Measurements from ENCODE around the gene LARP1. TPM values are rescaled to one million over a fixed set of nuclear protein-coding genes. Genes with fewer than 3 reads are reported as not detected.

Gene LARP1
- total and polyA plus RNA-seq, 10 of the 15 experiments (the other 5 are each of a cell fraction or from before 2014, with no cell fraction given): 22.6 to 227 (median 60.8) TPM

DNA sequence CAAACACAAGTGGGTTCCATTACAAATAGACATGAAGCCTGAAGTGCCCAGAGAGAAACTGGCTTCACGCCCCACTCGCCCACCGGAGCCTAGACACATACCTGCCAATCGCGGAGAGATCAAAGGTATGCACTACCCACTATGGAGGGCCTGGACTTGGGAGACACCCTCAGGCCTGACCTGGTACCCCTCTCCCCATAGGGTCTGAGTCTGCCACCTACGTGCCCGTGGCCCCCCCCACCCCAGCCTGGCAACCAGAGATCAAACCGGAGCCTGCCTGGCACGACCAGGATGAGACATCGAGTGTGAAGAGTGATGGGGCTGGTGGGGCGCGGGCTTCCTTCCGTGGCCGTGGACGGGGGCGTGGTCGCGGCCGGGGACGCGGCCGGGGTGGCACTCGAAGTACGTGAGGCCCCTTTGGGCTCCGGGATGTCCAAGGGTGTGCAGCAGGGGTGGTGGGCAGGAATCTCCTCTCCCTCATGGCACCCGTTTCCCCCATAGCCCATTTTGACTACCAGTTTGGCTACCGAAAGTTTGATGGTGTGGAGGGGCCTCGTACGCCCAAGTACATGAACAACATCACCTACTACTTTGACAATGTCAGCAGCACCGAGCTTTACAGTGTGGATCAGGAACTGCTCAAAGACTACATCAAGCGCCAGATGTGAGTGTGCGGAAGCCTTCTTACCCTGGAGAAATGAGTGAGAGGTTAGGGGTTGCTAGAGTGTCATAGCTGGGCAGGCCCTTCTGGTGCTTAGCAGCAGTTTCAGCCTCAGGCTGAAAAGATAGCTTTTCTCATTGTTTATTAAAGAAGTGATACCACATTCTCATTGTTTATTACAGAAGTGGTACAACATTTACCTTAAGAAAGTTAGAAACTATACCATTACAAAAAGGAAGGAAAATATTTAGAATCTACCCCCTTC, 38.7 kb downstream of the LARP1 start (continued):
- no peak for TF ChIP-seq CEBPB (IDR thresholded peaks at IDR 0.05; ENCODE audit: borderline replicate concordance in 1 of 2, low read depth in 2 of 2, low read length in 2 of 2)

DNA sequence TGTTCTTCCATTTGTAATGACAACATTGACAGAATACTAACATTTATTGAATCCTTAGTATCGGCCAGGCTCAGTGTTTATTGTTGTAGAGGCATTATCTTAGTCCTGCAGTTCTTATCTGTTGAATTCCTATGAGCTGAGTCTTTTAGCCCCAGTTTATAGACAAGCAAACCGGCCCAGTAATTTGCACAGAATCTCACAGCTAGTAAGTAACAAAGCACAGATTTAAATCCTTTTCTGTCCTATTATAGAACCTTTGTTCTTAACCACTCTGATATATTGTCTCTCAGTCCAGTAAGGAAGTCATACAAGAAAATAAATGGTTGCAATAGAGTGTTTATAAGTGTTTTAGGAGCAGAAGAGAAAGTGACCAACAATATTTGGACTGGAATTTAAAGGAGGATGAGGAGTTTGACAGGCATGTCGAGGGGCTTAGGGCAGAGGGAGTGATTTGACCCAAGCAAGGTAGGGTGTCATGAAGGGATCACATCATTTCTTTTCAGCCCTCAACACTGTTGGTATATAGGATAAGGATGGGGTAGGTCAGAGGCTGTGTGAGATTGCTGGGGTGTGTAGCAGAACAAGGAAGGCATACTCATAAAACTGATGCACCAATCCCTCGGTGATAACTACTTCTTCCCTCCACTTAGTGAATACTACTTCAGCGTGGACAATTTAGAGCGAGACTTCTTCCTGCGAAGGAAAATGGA, 39.5 kb downstream of the LARP1 start:
- Histone ChIP-seq H3K9me3 (replicated peaks; ENCODE audit: control insufficient read depth, insufficient read depth, low read length) (no peaks in the 10 kb centered on the region), H3K4me1 (ENCODE audit: control insufficient read depth, insufficient read depth, low read length) (no peaks in the 10 kb centered on the region), H2AFZ (ENCODE audit: control insufficient read depth, low read depth, low read length) (no peak overlapping the region), H3K79me2 (ENCODE audit: control insufficient read depth, insufficient read depth, low read length) (peaks cover 7% of the 10 kb centered on the region), H3K9ac (ENCODE audit: control insufficient read depth, insufficient read depth, low read length) (no peak overlapping the region), H3K27me3 (replicated peaks in 1 of 2; ENCODE audit: control insufficient read depth in 2 of 2, insufficient read depth in 2 of 2, low read length in 1 of 2) (no peaks in the 10 kb centered on the region), H3K36me3 (ENCODE audit: control insufficient read depth in 2 of 2, insufficient read depth in 2 of 2, low read length in 1 of 2) (peaks cover 40 to 42% of the 10 kb centered on the region in 2 experiments), H3K4me3 (no peak overlapping the region), H3K27ac (ENCODE audit: control insufficient read depth, insufficient read depth) (no peak overlapping the region), H4K20me1 (ENCODE audit: control insufficient read depth, insufficient read depth) (no peaks in the 10 kb centered on the region), H3K4me2 (ENCODE audit: control insufficient read depth, insufficient read depth) (no peak overlapping the region)
- RAD21 ChIA-PET (ENCODE audit: unreplicated experiment): no interaction called here
- ATAC-seq (no peak), FAIRE-seq (no peak), DNase-seq (ENCODE audit: low read depth, low spot score) (no peak)
- POLR2A ChIA-PET: no interaction called here
- no TSS peak for BruUV-seq (replicated peaks)
- WGBS (ENCODE audit: insufficient coverage, insufficient replicate concordance, low lambda C conversion rate, missing lambda C conversion rate): 95% methylated on average over 7 of the region's 7 CpGs
- TF ChIP-seq, protein P1, sequence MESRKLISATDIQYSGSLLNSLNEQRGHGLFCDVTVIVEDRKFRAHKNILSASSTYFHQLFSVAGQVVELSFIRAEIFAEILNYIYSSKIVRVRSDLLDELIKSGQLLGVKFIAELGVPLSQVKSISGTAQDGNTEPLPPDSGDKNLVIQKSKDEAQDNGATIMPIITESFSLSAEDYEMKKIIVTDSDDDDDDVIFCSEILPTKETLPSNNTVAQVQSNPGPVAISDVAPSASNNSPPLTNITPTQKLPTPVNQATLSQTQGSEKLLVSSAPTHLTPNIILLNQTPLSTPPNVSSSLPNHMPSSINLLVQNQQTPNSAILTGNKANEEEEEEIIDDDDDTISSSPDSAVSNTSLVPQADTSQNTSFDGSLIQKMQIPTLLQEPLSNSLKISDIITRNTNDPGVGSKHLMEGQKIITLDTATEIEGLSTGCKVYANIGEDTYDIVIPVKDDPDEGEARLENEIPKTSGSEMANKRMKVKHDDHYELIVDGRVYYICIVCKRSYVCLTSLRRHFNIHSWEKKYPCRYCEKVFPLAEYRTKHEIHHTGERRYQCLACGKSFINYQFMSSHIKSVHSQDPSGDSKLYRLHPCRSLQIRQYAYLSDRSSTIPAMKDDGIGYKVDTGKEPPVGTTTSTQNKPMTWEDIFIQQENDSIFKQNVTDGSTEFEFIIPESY (IDR thresholded peaks at IDR 0.05): no peak
- TF ChIP-seq, protein P2, sequence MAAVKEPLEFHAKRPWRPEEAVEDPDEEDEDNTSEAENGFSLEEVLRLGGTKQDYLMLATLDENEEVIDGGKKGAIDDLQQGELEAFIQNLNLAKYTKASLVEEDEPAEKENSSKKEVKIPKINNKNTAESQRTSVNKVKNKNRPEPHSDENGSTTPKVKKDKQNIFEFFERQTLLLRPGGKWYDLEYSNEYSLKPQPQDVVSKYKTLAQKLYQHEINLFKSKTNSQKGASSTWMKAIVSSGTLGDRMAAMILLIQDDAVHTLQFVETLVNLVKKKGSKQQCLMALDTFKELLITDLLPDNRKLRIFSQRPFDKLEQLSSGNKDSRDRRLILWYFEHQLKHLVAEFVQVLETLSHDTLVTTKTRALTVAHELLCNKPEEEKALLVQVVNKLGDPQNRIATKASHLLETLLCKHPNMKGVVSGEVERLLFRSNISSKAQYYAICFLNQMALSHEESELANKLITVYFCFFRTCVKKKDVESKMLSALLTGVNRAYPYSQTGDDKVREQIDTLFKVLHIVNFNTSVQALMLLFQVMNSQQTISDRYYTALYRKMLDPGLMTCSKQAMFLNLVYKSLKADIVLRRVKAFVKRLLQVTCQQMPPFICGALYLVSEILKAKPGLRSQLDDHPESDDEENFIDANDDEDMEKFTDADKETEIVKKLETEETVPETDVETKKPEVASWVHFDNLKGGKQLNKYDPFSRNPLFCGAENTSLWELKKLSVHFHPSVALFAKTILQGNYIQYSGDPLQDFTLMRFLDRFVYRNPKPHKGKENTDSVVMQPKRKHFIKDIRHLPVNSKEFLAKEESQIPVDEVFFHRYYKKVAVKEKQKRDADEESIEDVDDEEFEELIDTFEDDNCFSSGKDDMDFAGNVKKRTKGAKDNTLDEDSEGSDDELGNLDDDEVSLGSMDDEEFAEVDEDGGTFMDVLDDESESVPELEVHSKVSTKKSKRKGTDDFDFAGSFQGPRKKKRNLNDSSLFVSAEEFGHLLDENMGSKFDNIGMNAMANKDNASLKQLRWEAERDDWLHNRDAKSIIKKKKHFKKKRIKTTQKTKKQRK (IDR thresholded peaks at IDR 0.05; ENCODE audit: low read depth, low read length): no peak
- TF ChIP-seq BMI1 (IDR thresholded peaks at IDR 0.05; ENCODE audit: borderline replicate concordance) (no peak), HDAC2 (IDR thresholded peaks at IDR 0.05) (no peak), KDM1A (IDR thresholded peaks at IDR 0.05; ENCODE audit: borderline replicate concordance) (no peak)
- TF ChIP-seq, protein P3, sequence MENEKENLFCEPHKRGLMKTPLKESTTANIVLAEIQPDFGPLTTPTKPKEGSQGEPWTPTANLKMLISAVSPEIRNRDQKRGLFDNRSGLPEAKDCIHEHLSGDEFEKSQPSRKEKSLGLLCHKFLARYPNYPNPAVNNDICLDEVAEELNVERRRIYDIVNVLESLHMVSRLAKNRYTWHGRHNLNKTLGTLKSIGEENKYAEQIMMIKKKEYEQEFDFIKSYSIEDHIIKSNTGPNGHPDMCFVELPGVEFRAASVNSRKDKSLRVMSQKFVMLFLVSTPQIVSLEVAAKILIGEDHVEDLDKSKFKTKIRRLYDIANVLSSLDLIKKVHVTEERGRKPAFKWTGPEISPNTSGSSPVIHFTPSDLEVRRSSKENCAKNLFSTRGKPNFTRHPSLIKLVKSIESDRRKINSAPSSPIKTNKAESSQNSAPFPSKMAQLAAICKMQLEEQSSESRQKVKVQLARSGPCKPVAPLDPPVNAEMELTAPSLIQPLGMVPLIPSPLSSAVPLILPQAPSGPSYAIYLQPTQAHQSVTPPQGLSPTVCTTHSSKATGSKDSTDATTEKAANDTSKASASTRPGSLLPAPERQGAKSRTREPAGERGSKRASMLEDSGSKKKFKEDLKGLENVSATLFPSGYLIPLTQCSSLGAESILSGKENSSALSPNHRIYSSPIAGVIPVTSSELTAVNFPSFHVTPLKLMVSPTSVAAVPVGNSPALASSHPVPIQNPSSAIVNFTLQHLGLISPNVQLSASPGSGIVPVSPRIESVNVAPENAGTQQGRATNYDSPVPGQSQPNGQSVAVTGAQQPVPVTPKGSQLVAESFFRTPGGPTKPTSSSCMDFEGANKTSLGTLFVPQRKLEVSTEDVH (IDR thresholded peaks at IDR 0.05; ENCODE audit: low read depth, partially characterized antibody): no peak
- CTCF ChIA-PET: no interaction called here
- in situ Hi-C loops (cut with MboI) (no loop called here), intact Hi-C loops (cut with micrococcal nuclease; ENCODE audit: unreplicated experiment) (no loop called here)
- SMC1A ChIA-PET (ENCODE audit: uncharacterized antibody, unreplicated experiment): no interaction called here

Data from GM12878 (cell line).